Omental fat pad (tissue), 4 donors: ENCODE measurements around the gene RBBP8NL. TPM values are rescaled to one million over a fixed set of nuclear protein-coding genes. Genes with fewer than 3 reads are reported as not detected.
"Not testable (repeated sequence)": the region's sequence is repeated elsewhere in the genome, so short reads cannot be mapped to it uniquely, and the experiment has no call there.

Experiments used
- ATAC-seq: fragments of 150-250 bp; one replicate; pipeline ENCODE4 v1.9.1; 2016; ENCODE audit warnings: mild to moderate bottlenecking, moderate library complexity; ENCODE audit not compliant: low FRiP score
- DNase-seq: peaks from one replicate; pipeline ENCODE4 v3.0.0-alpha.2; 2019; ENCODE audit warnings: low spot score
- total RNA-seq, 4 donors: library from RNA; depleted of rRNA; stranded (reverse); fragments of >200 nt; gene quantifications; one replicate each; pipeline ENCODE4 v1.1.0, GENCODE V29; 2016
- TF ChIP-seq, protein P1 (sequence below), 3 donors: fragments of 450-650 bp; IDR thresholded peaks; one replicate each; pipeline ENCODE4 v1.5.1; 2016 to 2017; ENCODE audit warnings: antibody characterized with exemption in 3 of 3, mild to moderate bottlenecking in 3 of 3, moderate library complexity in 2 of 3

Gene RBBP8NL
- total RNA-seq, 4 donors from 2014 or later, result not detected

DNA sequence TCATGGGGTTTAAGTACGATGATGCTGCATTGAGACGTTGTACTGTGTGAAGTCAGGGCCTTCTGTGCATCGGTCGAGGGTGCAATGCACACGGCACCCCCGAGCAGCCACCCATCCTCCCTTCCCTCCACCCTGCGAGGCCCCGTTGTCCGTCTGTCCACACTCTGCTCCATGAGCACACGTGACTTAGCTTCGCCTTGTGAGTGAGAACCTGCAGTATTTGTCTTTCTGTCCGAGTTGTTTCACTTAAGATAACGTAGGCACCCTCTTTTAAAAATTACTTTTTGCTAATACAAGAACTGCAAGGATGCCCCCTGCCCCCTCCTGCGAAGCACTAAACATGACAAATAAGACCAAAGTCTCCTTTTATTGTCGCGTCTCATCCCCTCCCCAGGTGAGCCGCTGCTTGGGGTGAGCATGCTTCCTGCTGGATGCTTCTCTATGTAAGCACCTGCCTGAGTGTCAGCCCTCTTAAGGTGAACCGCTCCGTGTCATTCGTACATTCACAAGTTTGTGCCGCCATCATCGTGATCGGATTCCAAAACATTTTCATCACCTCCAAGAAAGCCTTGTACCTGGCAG lies 3.6 kb upstream of the RBBP8NL start:
- TF ChIP-seq, protein P1, sequence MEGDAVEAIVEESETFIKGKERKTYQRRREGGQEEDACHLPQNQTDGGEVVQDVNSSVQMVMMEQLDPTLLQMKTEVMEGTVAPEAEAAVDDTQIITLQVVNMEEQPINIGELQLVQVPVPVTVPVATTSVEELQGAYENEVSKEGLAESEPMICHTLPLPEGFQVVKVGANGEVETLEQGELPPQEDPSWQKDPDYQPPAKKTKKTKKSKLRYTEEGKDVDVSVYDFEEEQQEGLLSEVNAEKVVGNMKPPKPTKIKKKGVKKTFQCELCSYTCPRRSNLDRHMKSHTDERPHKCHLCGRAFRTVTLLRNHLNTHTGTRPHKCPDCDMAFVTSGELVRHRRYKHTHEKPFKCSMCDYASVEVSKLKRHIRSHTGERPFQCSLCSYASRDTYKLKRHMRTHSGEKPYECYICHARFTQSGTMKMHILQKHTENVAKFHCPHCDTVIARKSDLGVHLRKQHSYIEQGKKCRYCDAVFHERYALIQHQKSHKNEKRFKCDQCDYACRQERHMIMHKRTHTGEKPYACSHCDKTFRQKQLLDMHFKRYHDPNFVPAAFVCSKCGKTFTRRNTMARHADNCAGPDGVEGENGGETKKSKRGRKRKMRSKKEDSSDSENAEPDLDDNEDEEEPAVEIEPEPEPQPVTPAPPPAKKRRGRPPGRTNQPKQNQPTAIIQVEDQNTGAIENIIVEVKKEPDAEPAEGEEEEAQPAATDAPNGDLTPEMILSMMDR (IDR thresholded peaks at IDR 0.05), result no peak
- ATAC-seq, result no peak
- DNase-seq, result no peak

DNA sequence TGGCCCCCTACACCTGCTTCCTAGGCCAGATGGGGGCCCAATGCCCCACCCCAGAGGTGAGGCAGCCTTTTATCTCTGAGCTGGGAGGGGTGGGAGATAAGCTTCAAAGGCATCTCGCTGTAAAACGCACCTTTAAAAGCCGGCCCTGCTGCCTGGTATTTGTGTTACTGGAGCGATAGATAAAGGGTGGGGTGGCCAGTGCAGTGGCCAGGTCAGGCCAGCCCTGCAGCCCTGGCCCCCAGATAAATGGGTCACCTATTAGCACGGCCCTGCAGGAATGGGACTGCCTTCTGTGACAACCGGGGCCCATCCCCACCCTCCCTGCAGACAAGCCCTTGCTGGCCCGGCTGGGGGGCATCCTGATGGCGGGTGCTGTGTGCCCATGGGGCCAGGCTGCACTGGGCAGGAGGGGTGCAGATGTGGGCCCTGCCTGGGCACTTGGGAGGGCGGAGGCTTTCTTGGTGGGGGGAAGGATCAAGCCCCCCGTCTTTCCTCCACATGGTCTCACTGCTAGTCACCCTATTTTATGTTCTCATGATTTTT lies 3.0 kb upstream of the RBBP8NL start:
- no peak for ATAC-seq
- DNase-seq, result no peak
- TF ChIP-seq, protein P1 (IDR thresholded peaks at IDR 0.05), result no peak

DNA sequence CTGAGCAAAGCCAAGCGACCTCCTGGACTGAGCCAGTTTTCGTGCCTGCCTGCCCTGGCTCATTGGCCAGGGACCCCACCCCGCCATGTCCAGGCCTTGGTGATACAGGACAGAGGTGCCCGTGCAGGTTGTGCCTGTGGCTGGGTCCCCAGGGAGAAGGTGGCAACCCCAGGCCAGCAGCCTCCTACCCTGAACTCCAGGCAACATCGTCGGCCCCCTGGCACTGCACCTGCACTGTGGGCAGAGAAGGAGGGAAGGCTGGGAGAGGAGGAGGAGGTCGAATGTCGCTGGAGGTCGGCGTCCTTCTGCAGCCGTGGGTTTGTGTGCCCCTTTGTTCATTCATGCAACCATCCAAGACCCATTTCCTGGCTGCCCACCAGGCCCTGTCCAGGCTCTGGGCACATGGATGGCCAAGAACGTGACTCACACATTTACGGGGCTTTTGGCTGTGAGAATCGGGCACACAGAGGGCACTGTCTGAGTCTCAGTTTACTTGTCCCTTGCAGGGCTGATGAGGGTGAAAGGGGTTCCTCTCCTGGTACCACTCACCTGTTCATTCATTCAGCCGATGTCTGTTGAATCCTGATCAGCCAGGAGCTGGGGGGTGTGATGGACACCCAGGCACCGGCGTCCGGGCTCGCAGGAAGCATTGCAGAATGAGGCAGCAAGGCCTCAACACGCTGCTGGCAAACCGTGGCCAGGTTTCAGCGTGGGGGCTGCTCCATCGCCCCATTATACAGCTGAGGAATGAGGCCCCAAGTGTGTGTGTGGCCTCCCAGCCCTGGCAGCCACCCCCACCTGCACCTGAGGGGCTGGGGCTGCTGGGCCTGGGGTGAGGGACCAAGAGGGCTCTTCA lies 2.3 kb upstream of the RBBP8NL start:
- TF ChIP-seq, protein P1 (IDR thresholded peaks at IDR 0.05), result no peak
- ATAC-seq, result no peak

GRCh38 chr20:62428396-62429295 lies 1.3 kb upstream of the RBBP8NL start:
- no peak for DNase-seq
- ATAC-seq, result no peak
- TF ChIP-seq, protein P1 (IDR thresholded peaks at IDR 0.05), result no peak

More for the DNA sequence above, 2.3 kb upstream of the RBBP8NL start:
- no peak for DNase-seq

GRCh38 chr20:62428002-62428372 lies 648 bp upstream of the RBBP8NL start:
- TF ChIP-seq, protein P1 (IDR thresholded peaks at IDR 0.05), result no peak
- ATAC-seq (no peak), DNase-seq (no peak)

- ATAC-seq (no peak), DNase-seq (no peak)
- TF ChIP-seq, protein P1 (IDR thresholded peaks at IDR 0.05), result no peak
Measured at GRCh38 chr20:62426699-62427131, 624 bp downstream of the RBBP8NL start.

DNA sequence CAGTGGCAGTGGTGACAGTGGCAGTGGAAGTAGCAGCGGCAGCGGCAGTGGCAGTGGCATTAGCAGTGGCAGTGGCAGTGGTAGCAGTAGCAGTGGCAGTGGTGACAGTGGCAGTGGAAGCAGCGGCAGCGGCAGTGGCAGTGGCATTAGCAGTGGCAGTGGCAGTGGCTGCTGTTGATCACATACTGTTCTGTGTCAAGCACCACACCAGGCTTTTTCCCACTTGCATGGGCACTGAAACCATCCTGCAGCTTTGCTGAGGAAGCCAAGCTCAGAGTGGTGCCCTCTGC lies 1.3 kb downstream of the RBBP8NL start:
- ATAC-seq, DNase-seq: not testable (repeated sequence)
